Right lobe of liver (tissue), 4 donors: Measurements from ENCODE around the gene CAPN2.

Experiments used
- CTCF ChIP-seq, 4 donors: fragments of 200-600 bp in 3 of 4; fragments of 450-650 bp in 1 of 4; IDR thresholded peaks; one replicate each; pipeline versions ENCODE4 v1.5.1 to v1.8.0; 2016 to 2022; ENCODE audit warnings: antibody characterized with exemption in 4 of 4, mild to moderate bottlenecking in 2 of 4
- POLR2A ChIP-seq: fragments of 450-650 bp; IDR thresholded peaks from one replicate; pipeline ENCODE4 v1.6.1; 2017; ENCODE audit warnings: antibody characterized with exemption, mild to moderate bottlenecking
- donor health status: DM: no; HTN: no; CAD: no.
- donor health status: DM: no; HTN: no; CAD: no.
- donor health status: DM: no; HTN: yes; CAD: no.

- TF ChIP-seq CTCF (IDR thresholded peaks at IDR 0.05) (no peak), POLR2A (no peak)
Observed at GRCh38 chr1:223684488-223684792, 27.9 kb upstream of the CAPN2 start.
